Glutamatergic neuron (in vitro differentiated cells): ENCODE measurements around the gene RNF26. TPM values are rescaled to one million over a fixed set of nuclear protein-coding genes. Genes with fewer than 3 reads are reported as not detected.
A peak's percentile ranks its signal among the peaks of the same experiment; 100 is the strongest.

Experiments
- DNase-seq: peaks from one replicate; pipeline ENCODE4 v3.0.0; 2022
- H3K27ac Mint-ChIP-seq: one replicate; pipeline ENCODE4 v1.8.0; 2020; ENCODE audit warnings: mild to moderate bottlenecking, mixed read lengths, inconsistent platforms; ENCODE audit not compliant: unreplicated experiment
- H3K27me3 Mint-ChIP-seq: one replicate; pipeline ENCODE4 v1.8.0; 2020; ENCODE audit warnings: mild to moderate bottlenecking, moderate library complexity, mixed read lengths, inconsistent platforms; ENCODE audit not compliant: unreplicated experiment
- H3K36me3 Mint-ChIP-seq: one replicate; pipeline ENCODE4 v1.8.0; 2020; ENCODE audit warnings: mild to moderate bottlenecking, mixed read lengths, inconsistent platforms; ENCODE audit not compliant: unreplicated experiment
- H3K4me1 Mint-ChIP-seq: one replicate; pipeline ENCODE4 v1.8.0; 2020; ENCODE audit warnings: mild to moderate bottlenecking, low read depth, mixed read lengths, inconsistent platforms; ENCODE audit not compliant: unreplicated experiment
- H3K4me3 Mint-ChIP-seq: one replicate; pipeline ENCODE4 v1.8.0; 2020; ENCODE audit warnings: mild to moderate bottlenecking, mixed read lengths, inconsistent platforms; ENCODE audit not compliant: unreplicated experiment
- H3K9me3 Mint-ChIP-seq: one replicate; pipeline ENCODE4 v1.8.0; 2020; ENCODE audit warnings: mild to moderate bottlenecking, moderate library complexity, mixed read lengths, inconsistent platforms; ENCODE audit not compliant: unreplicated experiment
- total RNA-seq: library from RNA; stranded (reverse); fragmentation: NEBNext Ultra II Directional; extraction: Animal tissue kit (Norgen Biotek cat#: 25700); gene quantifications from one replicate; pipeline ENCODE4 v1.2.1, GENCODE V29; 2021; ENCODE audit not compliant: unreplicated experiment
- TF ChIP-seq, protein P1 (sequence below): fragments of 200-600 bp; sonication (generic); IDR thresholded peaks from one replicate; pipeline ENCODE4 v1.5.0; 2021; ENCODE audit not compliant: partially characterized antibody, unreplicated experiment

Gene RNF26
- total RNA-seq, 1 donor from 2014 or later = 20.6 TPM

- Mint-ChIP-seq H3K4me3 (no peak overlapping the region), H3K9me3 (peaks cover 5% of the 10 kb centered on the region), H3K27ac (no peak overlapping the region), H3K4me1 (peaks cover 10% of the 10 kb centered on the region), H3K36me3 (no peaks in the 10 kb centered on the region), H3K27me3 (peaks cover 10% of the 10 kb centered on the region)
- TF ChIP-seq, protein P1, sequence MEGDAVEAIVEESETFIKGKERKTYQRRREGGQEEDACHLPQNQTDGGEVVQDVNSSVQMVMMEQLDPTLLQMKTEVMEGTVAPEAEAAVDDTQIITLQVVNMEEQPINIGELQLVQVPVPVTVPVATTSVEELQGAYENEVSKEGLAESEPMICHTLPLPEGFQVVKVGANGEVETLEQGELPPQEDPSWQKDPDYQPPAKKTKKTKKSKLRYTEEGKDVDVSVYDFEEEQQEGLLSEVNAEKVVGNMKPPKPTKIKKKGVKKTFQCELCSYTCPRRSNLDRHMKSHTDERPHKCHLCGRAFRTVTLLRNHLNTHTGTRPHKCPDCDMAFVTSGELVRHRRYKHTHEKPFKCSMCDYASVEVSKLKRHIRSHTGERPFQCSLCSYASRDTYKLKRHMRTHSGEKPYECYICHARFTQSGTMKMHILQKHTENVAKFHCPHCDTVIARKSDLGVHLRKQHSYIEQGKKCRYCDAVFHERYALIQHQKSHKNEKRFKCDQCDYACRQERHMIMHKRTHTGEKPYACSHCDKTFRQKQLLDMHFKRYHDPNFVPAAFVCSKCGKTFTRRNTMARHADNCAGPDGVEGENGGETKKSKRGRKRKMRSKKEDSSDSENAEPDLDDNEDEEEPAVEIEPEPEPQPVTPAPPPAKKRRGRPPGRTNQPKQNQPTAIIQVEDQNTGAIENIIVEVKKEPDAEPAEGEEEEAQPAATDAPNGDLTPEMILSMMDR = no peak
- no peak for DNase-seq
Observed at GRCh38 chr11:119336744-119337469, 2.6 kb downstream of the RNF26 start.

DNA sequence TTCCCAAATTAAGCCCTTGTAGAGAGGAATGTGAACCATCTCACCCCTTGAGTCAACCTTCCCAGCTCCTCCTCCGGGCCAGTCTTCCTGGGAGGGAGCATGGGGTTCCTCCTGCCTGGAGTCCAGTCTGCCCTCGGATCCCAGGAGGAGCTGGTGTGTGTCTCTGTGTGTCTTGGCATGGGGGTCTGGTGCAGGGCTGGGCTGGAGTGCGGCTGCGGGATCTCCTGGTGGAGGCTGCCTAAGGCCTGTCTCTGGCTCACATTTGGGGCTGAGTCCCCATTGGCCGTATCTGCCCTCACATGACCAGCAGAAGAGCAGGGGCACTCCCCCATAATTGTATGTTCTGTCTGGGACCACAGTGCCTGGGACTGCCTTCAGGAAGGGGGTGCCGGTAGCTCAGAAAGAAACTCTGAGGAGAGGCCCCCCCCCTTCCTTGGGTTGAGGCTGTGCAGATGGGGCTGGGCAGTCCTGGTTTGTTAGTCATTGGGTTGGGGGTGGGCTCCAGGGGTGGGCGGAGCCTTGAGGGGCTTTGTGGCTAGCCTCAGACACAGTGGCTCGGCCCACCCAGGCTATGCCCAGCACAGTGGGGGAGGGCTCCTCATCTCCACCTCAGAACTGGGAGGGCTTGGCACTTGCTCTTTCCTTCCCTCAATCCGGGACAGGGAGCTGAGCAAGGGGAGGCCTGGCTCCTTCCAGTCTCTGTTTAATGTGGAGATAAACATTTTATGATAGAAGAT, 3.4 kb downstream of the RNF26 start:
- TF ChIP-seq, protein P1 = no peak
- Mint-ChIP-seq H3K4me1 (peaks cover 10% of the 10 kb centered on the region), H3K4me3 (peak overlapping the region; percentile 57), H3K27ac (no peak overlapping the region), H3K9me3 (peaks cover 5% of the 10 kb centered on the region), H3K36me3 (no peaks in the 10 kb centered on the region), H3K27me3 (peaks cover 10% of the 10 kb centered on the region)
- peak; percentile 33 for DNase-seq

- Mint-ChIP-seq H3K27me3 (peaks cover 14% of the 10 kb centered on the region), H3K9me3 (peaks cover 5% of the 10 kb centered on the region), H3K4me3 (peak overlapping the region; percentile 57), H3K36me3 (no peaks in the 10 kb centered on the region), H3K4me1 (peaks cover 10% of the 10 kb centered on the region), H3K27ac (no peak overlapping the region)
- peak; percentile 83 for DNase-seq
- TF ChIP-seq, protein P1 = peak; percentile 77
Observed at GRCh38 chr11:119338318-119338890, 4.1 kb downstream of the RNF26 start.

DNA sequence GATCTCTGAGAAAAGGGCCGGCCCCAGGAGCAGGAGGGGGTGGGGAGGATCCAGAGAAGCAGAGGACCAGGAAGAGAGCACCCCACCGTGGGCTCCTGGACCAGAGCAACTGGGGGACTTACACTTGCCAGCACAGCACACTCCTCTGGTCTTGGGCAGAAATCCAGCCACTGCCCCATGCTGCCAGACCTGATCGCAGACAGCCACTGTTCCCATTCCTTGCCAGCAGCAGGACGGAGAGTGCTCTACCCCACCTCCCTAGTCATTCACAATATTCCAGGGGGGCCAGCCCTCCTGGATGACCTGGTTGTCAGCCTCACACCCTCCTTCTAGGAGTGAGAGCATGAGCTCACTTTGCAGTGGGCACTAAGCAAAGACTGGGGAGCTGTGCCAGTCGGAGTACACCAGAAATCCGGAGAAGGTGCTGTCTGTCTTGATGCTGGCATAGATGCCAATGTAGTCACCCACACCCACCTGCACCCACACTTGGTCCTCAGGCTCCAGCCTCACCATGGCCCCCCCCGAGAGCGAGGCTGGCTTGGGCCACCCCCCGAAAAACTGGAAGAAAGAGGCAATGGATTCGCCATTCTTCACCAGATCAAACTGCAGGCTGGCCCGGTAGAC, 4.8 kb downstream of the RNF26 start:
- peaks cover 17% of the 10 kb centered on the region for H3K27me3 Mint-ChIP-seq
- peaks cover 5% of the 10 kb centered on the region for H3K9me3 Mint-ChIP-seq
- TF ChIP-seq, protein P1 = no peak
- DNase-seq = no peak
- H3K27ac Mint-ChIP-seq = no peak overlapping the region
- H3K4me3 Mint-ChIP-seq = peak overlapping the region; percentile 52
- H3K36me3 Mint-ChIP-seq = no peaks in the 10 kb centered on the region
- H3K4me1 Mint-ChIP-seq = peaks cover 10% of the 10 kb centered on the region
